Right lobe of liver (tissue), 6 donors: Measurements from ENCODE around the gene ISLR. TPM values are rescaled to one million over a fixed set of nuclear protein-coding genes. Genes with fewer than 3 reads are reported as not detected.

ENCODE experiments used
- ATAC-seq, 4 donors: fragments of 200-7000 bp; cut with Tn5 transposase; one replicate each; pipeline ENCODE4 v1.9.1; 2020; ENCODE audit warnings: mild to moderate bottlenecking in 4 of 4, moderate library complexity in 4 of 4
- DNase-seq, 3 donors: peaks; one replicate each; pipeline ENCODE4 v3.0.0-alpha.2; 2020
- H3K27ac ChIP-seq, 3 donors: fragments of 200-600 bp; one replicate each; pipeline ENCODE4 v1.8.0; 2022
- H3K27me3 ChIP-seq, 2 donors: fragments of 200-600 bp; one replicate each; pipeline ENCODE4 v1.8.0; 2022
- H3K36me3 ChIP-seq, 4 donors: fragments of 200-600 bp; sonication (generic) in 1 of 4; one replicate each; pipeline versions ENCODE4 v1.5.1 to v1.8.0; 2017 to 2022; ENCODE audit warnings: control low read depth in 1 of 4
- H3K4me1 ChIP-seq, 4 donors: fragments of 200-600 bp; sonication (generic) in 1 of 4; one replicate each; pipeline versions ENCODE4 v1.5.1 to v1.8.0; 2017 to 2022; ENCODE audit warnings: control low read depth in 1 of 4
- H3K4me3 ChIP-seq, 3 donors: fragments of 200-600 bp; one replicate each; pipeline ENCODE4 v1.8.0; 2022
- H3K9me3 ChIP-seq, 4 donors: fragments of 200-600 bp; sonication (generic) in 1 of 4; one replicate each; pipeline versions ENCODE4 v1.5.1 to v1.8.0; 2017 to 2022; ENCODE audit warnings: control low read depth in 1 of 4
- CTCF ChIP-seq, 4 donors: fragments of 200-600 bp in 3 of 4; fragments of 450-650 bp in 1 of 4; IDR thresholded peaks; one replicate each; pipeline versions ENCODE4 v1.5.1 to v1.8.0; 2016 to 2022; ENCODE audit warnings: antibody characterized with exemption in 4 of 4, mild to moderate bottlenecking in 2 of 4
- POLR2A ChIP-seq: fragments of 450-650 bp; IDR thresholded peaks from one replicate; pipeline ENCODE4 v1.6.1; 2017; ENCODE audit warnings: antibody characterized with exemption, mild to moderate bottlenecking
- WGBS: methylation state at CpG from one replicate; pipeline ENCODE4 v1.1.6; 2018; ENCODE audit warnings: low coverage, low lambda C conversion rate; ENCODE audit not compliant: insufficient coverage; ENCODE audit errors: missing lambda C conversion rate; 5-methylcytosine and 5-hydroxymethylcytosine counted together
- intact Hi-C, 2 donors: fragments of 100-400 bp; cut with DNase I; formaldehyde crosslinking; loops; one replicate each; pipeline versions ENCODE4 v1.11.2 to v1.14.1; 2022
- total RNA-seq, 6 experiments: library from RNA; depleted of rRNA in 2 of 6; stranded (reverse); fragments of >200 nt in 2 of 6; fragmentation: NEBNext Ultra II Directional in 3 of 6; extraction: Animal tissue kit (Norgen Biotek cat#: 25700) in 3 of 6; gene quantifications; one replicate each; pipeline versions ENCODE4 v1.1.0 to v1.2.4, GENCODE V29; 2016 to 2023
- donor health status: DM: no; HTN: yes; CAD: no.
- donor health status: DM: no; HTN: no; CAD: no.
- donor health status: DM: no; HTN: no; CAD: no.
- donor health status: DM: no; HTN: yes; CAD: no.
- donor health status: DM: no; HTN: yes; CAD: no.

ISLR gene
- total RNA-seq, 6 experiments from 2014 or later = 1.5 to 9.9 (median 2.6) TPM

- Histone ChIP-seq H3K9me3 (no peaks in the 10 kb centered on the region), H3K36me3 (no peaks in the 10 kb centered on the region), H3K27ac (no peak overlapping the region), H3K4me3 (no peak overlapping the region), H3K27me3 (no peaks in the 10 kb centered on the region), H3K4me1 (no peaks in the 10 kb centered on the region)
- no peak for TF ChIP-seq CTCF (IDR thresholded peaks at IDR 0.05)
- no peak for TF ChIP-seq POLR2A
- intact Hi-C loops = no loop called here
- 100% methylated on average over 1 of the region's 1 CpG for WGBS
- no peak for DNase-seq
- ATAC-seq = no peak
These were observed 8.0 kb upstream of the ISLR start for GRCh38 chr15:74165461-74165860.

- WGBS = 85% methylated on average over 2 of the region's 4 CpGs
These were observed 5.6 kb upstream of the ISLR start for GRCh38 chr15:74167891-74168331.

GRCh38 chr15:74168711-74169126, 4.8 kb upstream of the ISLR start:
- WGBS = 56% methylated on average over 3 of the region's 3 CpGs

More at GRCh38 chr15:74167891-74168331, 5.6 kb upstream of the ISLR start:
- H3K27me3 ChIP-seq = no peaks in the 10 kb centered on the region
- H3K9me3 ChIP-seq = no peaks in the 10 kb centered on the region
- no peaks in the 10 kb centered on the region for H3K36me3 ChIP-seq
- intact Hi-C loops = no loop called here
- ATAC-seq = no peak
- H3K4me1 ChIP-seq = no peaks in the 10 kb centered on the region
- TF ChIP-seq POLR2A (no peak), CTCF (IDR thresholded peaks at IDR 0.05) (no peak)
- H3K4me3 ChIP-seq = no peak overlapping the region
- no peak overlapping the region for H3K27ac ChIP-seq
- DNase-seq = no peak

GRCh38 chr15:74170071-74170844, 3.3 kb upstream of the ISLR start:
- WGBS = 78% methylated on average over 6 of the region's 15 CpGs
- no peaks in the 10 kb centered on the region for H3K9me3 ChIP-seq
- no peak overlapping the region for H3K4me3 ChIP-seq
- TF ChIP-seq POLR2A = no peak
- TF ChIP-seq CTCF (IDR thresholded peaks at IDR 0.05) = no peak
- ATAC-seq (no peak), DNase-seq (no peak)
- H3K27ac ChIP-seq = no peak overlapping the region
- H3K4me1 ChIP-seq = no peaks in the 10 kb centered on the region
- H3K27me3 ChIP-seq = no peaks in the 10 kb centered on the region
- H3K36me3 ChIP-seq = no peaks in the 10 kb centered on the region
- intact Hi-C loops = no loop called here

More at GRCh38 chr15:74168711-74169126, 4.8 kb upstream of the ISLR start:
- Histone ChIP-seq H3K36me3 (no peaks in the 10 kb centered on the region), H3K4me3 (no peak overlapping the region), H3K27me3 (no peaks in the 10 kb centered on the region), H3K9me3 (no peaks in the 10 kb centered on the region), H3K27ac (no peak overlapping the region), H3K4me1 (no peaks in the 10 kb centered on the region)
- no peak for DNase-seq
- ATAC-seq = no peak
- TF ChIP-seq POLR2A (no peak), CTCF (IDR thresholded peaks at IDR 0.05) (no peak)
- intact Hi-C loops = no loop called here
